AG09319 (cell line): ENCODE results near the gene PALD1.

ENCODE experiments used
- DNase-seq: peaks from one replicate; pipeline ENCODE4 v3.0.0-alpha.2; 2010; ENCODE audit warnings: low read depth; ENCODE audit errors: extremely low read depth
- CTCF ChIP-seq: IDR thresholded peaks from 2 replicates; pipeline ENCODE4 v1.5.1; 2011; ENCODE audit warnings: low read depth, mild to moderate bottlenecking, inconsistent platforms, low read length, moderate library complexity

The PALD1 gene

GRCh38 chr10:70490142-70490541 is 11.6 kb downstream of the PALD1 start:
- DNase-seq = no peak
- TF ChIP-seq CTCF = no peak

GRCh38 chr10:70491614-70492013 is 13.0 kb downstream of the PALD1 start:
- no peak for TF ChIP-seq CTCF
- no peak for DNase-seq

GRCh38 chr10:70492786-70493659 is 14.5 kb downstream of the PALD1 start:
- DNase-seq = no peak
- no peak for TF ChIP-seq CTCF

- no peak for DNase-seq
- TF ChIP-seq CTCF = no peak
These were observed 15.2 kb downstream of the PALD1 start for GRCh38 chr10:70493660-70494234.

- TF ChIP-seq CTCF = no peak
- DNase-seq = no peak
These were observed 16.0 kb downstream of the PALD1 start for GRCh38 chr10:70494536-70494935.

- TF ChIP-seq CTCF = no peak
- DNase-seq = no peak
These were observed 16.4 kb downstream of the PALD1 start for GRCh38 chr10:70494966-70495365.

GRCh38 chr10:70495691-70496261 is 17.2 kb downstream of the PALD1 start:
- no peak for TF ChIP-seq CTCF
- no peak for DNase-seq
